HG02588 (cell line): Measurements from ENCODE around the gene GOLGA7B.

ENCODE experiments used
- ATAC-seq: cut with Tn5 transposase; IDR thresholded peaks from one replicate; pipeline ENCODE4 v1.9.1; 2021; ENCODE audit warnings: mild to moderate bottlenecking, moderate library complexity; ENCODE audit not compliant: unreplicated experiment

Gene GOLGA7B

GRCh38 chr10:97866524-97867219 is 17.0 kb downstream of the GOLGA7B start:
- no peak for ATAC-seq

- ATAC-seq = no peak
These were observed 17.7 kb downstream of the GOLGA7B start for GRCh38 chr10:97867220-97867800.

- ATAC-seq = no peak
These were observed 18.6 kb downstream of the GOLGA7B start for GRCh38 chr10:97868134-97868685.

- ATAC-seq = peak; percentile 86
These were observed 19.7 kb downstream of the GOLGA7B start for GRCh38 chr10:97869091-97870042.

- ATAC-seq = no peak
These were observed 21.3 kb downstream of the GOLGA7B start for GRCh38 chr10:97870990-97871389.

GRCh38 chr10:97873569-97873968 is 23.9 kb downstream of the GOLGA7B start:
- no peak for ATAC-seq

- ATAC-seq = no peak
These were observed 24.7 kb downstream of the GOLGA7B start for GRCh38 chr10:97874332-97874731.

- ATAC-seq = no peak
These were observed 25.7 kb downstream of the GOLGA7B start for GRCh38 chr10:97875391-97875790.

- ATAC-seq = no peak
These were observed 26.8 kb downstream of the GOLGA7B start for GRCh38 chr10:97876402-97876801.

- no peak for ATAC-seq
These were observed 29.6 kb downstream of the GOLGA7B start for GRCh38 chr10:97879241-97879640.

GRCh38 chr10:97880109-97880508 is 30.5 kb downstream of the GOLGA7B start:
- ATAC-seq = no peak

- no peak for ATAC-seq
These were observed 32.8 kb downstream of the GOLGA7B start for GRCh38 chr10:97882142-97883091.

- no peak for ATAC-seq
These were observed 33.4 kb downstream of the GOLGA7B start for GRCh38 chr10:97883092-97883485.

- ATAC-seq = no peak
These were observed 36.6 kb downstream of the GOLGA7B start for GRCh38 chr10:97886286-97886685.

GRCh38 chr10:97887399-97887798 is 37.8 kb downstream of the GOLGA7B start:
- no peak for ATAC-seq

GRCh38 chr10:97888134-97888533 is 38.5 kb downstream of the GOLGA7B start:
- no peak for ATAC-seq

- no peak for ATAC-seq
These were observed 39.1 kb downstream of the GOLGA7B start for GRCh38 chr10:97888641-97889262.

GRCh38 chr10:97889461-97890265 is 40.0 kb downstream of the GOLGA7B start:
- ATAC-seq = no peak
